GM10248 (cell line): ENCODE data around the gene CARD11.

Source experiments
- CTCF ChIA-PET: fragments of 300-600 bp; sonication (Branson Sonifier 250); formaldehyde crosslinking; extraction: SDS; loops from one replicate; lab custom pipeline; 2021; ENCODE audit warnings: antibody characterized with exemption; lab: Yijun Ruan, JAX
- POLR2A ChIA-PET: fragments of 350-650 bp; sonication (Branson Sonifier 250); formaldehyde crosslinking; extraction: SDS; loops from one replicate; lab custom pipeline; 2020; ENCODE audit warnings: antibody characterized with exemption; lab: Yijun Ruan, JAX
- DNase-seq: peaks from one replicate; pipeline ENCODE4 v3.0.0; 2012; ENCODE audit errors: extremely low spot score
- TF ChIP-seq, protein P1 (sequence below): IDR thresholded peaks from 2 replicates; pipeline ENCODE4 v1.5.1; 2012; ENCODE audit warnings: mild to moderate bottlenecking, low read depth; ENCODE audit errors: extremely low read depth, missing control alignments, control extremely low read depth

The CARD11 gene

DNA sequence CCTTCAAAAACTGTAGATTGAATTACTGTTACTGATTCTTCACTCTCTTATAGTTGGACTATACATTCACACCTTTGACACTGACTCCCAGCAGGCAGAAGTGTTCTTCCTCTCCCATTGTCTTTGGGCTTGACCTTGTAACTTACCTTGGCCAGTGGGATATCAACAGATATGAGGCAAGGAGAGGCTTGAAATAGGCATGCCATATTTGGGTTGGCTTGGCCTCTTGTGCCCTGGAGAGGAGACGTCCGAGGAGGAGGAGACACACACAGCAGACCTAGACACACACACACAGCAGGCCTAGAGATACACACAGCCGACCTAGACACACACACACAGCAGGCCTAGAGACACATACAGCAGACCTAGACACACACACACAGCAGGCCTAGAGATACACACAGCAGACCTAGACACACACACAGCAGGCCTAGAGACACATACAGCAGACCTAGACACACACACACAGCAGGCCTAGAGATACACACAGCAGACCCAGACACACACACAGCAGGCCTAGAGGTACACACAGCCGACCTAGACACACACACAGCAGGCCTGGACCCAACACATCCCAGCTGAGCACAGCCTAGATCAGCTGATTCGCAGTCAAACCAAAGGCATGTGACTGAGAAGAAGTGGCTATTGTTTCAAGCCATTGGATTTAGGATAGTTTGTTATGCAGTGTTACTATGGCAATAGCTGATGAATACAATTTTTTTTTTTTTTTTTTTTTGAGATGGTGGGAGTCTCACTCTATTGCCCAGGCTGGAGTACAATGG lies 187.1 kb downstream of the CARD11 start:
- DNase-seq: no peak
- CTCF ChIA-PET: interaction anchor here (0.7 kb wide), 1 partner anchor 543 kb away, joined by 3 read pairs; no protein-coding TSS in a partner anchor

More for the DNA sequence above, 187.1 kb downstream of the CARD11 start:
- POLR2A ChIA-PET: no interaction called here
- TF ChIP-seq, protein P1, sequence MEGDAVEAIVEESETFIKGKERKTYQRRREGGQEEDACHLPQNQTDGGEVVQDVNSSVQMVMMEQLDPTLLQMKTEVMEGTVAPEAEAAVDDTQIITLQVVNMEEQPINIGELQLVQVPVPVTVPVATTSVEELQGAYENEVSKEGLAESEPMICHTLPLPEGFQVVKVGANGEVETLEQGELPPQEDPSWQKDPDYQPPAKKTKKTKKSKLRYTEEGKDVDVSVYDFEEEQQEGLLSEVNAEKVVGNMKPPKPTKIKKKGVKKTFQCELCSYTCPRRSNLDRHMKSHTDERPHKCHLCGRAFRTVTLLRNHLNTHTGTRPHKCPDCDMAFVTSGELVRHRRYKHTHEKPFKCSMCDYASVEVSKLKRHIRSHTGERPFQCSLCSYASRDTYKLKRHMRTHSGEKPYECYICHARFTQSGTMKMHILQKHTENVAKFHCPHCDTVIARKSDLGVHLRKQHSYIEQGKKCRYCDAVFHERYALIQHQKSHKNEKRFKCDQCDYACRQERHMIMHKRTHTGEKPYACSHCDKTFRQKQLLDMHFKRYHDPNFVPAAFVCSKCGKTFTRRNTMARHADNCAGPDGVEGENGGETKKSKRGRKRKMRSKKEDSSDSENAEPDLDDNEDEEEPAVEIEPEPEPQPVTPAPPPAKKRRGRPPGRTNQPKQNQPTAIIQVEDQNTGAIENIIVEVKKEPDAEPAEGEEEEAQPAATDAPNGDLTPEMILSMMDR: no peak
